ENCODE results near the gene EMP2.

DNA sequence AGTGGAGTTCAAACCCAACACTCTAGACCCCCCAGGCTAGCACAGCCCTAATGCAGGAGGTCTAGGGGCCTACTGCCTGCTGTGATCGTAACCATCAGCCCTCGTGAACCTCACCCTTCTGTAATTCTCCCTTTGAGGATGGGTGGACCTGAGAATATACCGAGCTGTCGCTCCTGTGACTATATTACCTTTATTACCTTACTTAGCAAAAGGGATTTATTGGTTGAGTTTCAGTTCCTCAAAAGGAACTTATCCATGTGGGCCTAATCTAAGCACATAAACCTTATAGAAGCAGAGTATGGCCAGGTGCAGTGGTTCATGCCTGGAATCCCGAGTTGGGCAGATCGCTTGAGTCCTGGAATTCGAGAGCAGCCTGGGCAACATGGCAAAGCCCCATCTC, 19.2 kb upstream of the EMP2 start:
- TF ChIP-seq, protein P1, sequence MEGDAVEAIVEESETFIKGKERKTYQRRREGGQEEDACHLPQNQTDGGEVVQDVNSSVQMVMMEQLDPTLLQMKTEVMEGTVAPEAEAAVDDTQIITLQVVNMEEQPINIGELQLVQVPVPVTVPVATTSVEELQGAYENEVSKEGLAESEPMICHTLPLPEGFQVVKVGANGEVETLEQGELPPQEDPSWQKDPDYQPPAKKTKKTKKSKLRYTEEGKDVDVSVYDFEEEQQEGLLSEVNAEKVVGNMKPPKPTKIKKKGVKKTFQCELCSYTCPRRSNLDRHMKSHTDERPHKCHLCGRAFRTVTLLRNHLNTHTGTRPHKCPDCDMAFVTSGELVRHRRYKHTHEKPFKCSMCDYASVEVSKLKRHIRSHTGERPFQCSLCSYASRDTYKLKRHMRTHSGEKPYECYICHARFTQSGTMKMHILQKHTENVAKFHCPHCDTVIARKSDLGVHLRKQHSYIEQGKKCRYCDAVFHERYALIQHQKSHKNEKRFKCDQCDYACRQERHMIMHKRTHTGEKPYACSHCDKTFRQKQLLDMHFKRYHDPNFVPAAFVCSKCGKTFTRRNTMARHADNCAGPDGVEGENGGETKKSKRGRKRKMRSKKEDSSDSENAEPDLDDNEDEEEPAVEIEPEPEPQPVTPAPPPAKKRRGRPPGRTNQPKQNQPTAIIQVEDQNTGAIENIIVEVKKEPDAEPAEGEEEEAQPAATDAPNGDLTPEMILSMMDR (IDR thresholded peaks at IDR 0.05): no peak
- TF ChIP-seq POLR2A (IDR thresholded peaks at IDR 0.05) (no peak), POLR2AphosphoS5 (IDR thresholded peaks at IDR 0.05; ENCODE audit: insufficient read depth in 1 of 2, low read depth in 1 of 2) (no peak)

Measured in vagina (tissue), 2 donors.